Activated CD8-positive, alpha-beta memory T cell treated with anti-CD3 and anti-CD28 coated beads, Interleukin-2, amount 10 ng/mL, durations not matched to agents 7 days and 5 days (primary cell): ENCODE measurements around the gene SHROOM2. TPM values are rescaled to one million over a fixed set of nuclear protein-coding genes. Genes with fewer than 3 reads are reported as not detected.
"Not testable (repeated sequence)": the region's sequence is repeated elsewhere in the genome, so short reads cannot be mapped to it uniquely, and the experiment has no call there.

Source experiments
- ATAC-seq: fragments of 150-1000 bp; cut with Tn5 transposase; one replicate; pipeline ENCODE4 v1.10.0; 2021; ENCODE audit warnings: moderate library complexity
- CTCF ChIA-PET: fragments of 350-600 bp; sonication (Branson Sonifier 250); formaldehyde crosslinking; loops from one replicate; lab custom pipeline; 2021; ENCODE audit warnings: antibody characterized with exemption; lab: Charles Lee
- DNase-seq: peaks from one replicate; pipeline ENCODE4 v3.0.0-alpha.2; 2020
- H3K27ac Mint-ChIP-seq: one replicate; pipeline ENCODE4 v1.8.0; 2021; ENCODE audit warnings: mild to moderate bottlenecking, mixed read lengths
- H3K27me3 Mint-ChIP-seq: one replicate; pipeline ENCODE4 v1.8.0; 2021; ENCODE audit warnings: mixed read lengths
- H3K36me3 Mint-ChIP-seq: one replicate; pipeline ENCODE4 v1.8.0; 2021; ENCODE audit warnings: mild to moderate bottlenecking, mixed read lengths
- H3K4me1 Mint-ChIP-seq: one replicate; pipeline ENCODE4 v1.8.0; 2021; ENCODE audit warnings: mixed read lengths
- H3K4me3 Mint-ChIP-seq: one replicate; pipeline ENCODE4 v1.8.0; 2021; ENCODE audit warnings: mild to moderate bottlenecking, moderate library complexity, mixed read lengths
- H3K9me3 Mint-ChIP-seq: one replicate; pipeline ENCODE4 v1.8.0; 2022; ENCODE audit warnings: low read depth, mixed read lengths
- total RNA-seq, 2 experiments: library from RNA; stranded (reverse); gene quantifications; one replicate each; pipeline ENCODE4 v1.2.3, GENCODE V29; 2021

The SHROOM2 gene
- total RNA-seq, 2 experiments from 2014 or later, result not detected

- no peak overlapping the region for H3K4me3 Mint-ChIP-seq
- CTCF ChIA-PET, result no interaction called here
These were observed 71.6 kb downstream of the SHROOM2 start for GRCh38 chrX:9857575-9858474.

GRCh38 chrX:9858684-9859083 lies 72.5 kb downstream of the SHROOM2 start:
- H3K36me3 Mint-ChIP-seq, H3K4me3 Mint-ChIP-seq, H3K27ac Mint-ChIP-seq, H3K9me3 Mint-ChIP-seq, H3K4me1 Mint-ChIP-seq, ATAC-seq, DNase-seq, CTCF ChIA-PET: not testable (repeated sequence)
- peaks cover 28% of the 10 kb centered on the region for H3K27me3 Mint-ChIP-seq

More at GRCh38 chrX:9857575-9858474, 71.6 kb downstream of the SHROOM2 start:
- H3K9me3 Mint-ChIP-seq, result no peaks in the 10 kb centered on the region
- DNase-seq, result no peak
- H3K27me3 Mint-ChIP-seq, result peaks cover 31% of the 10 kb centered on the region
- peaks cover 7% of the 10 kb centered on the region for H3K4me1 Mint-ChIP-seq
- ATAC-seq, result no peak
- H3K27ac Mint-ChIP-seq, result no peak overlapping the region
- no peaks in the 10 kb centered on the region for H3K36me3 Mint-ChIP-seq

GRCh38 chrX:9859711-9860555 lies 73.7 kb downstream of the SHROOM2 start:
- Mint-ChIP-seq H3K36me3 (no peaks in the 10 kb centered on the region), H3K27me3 (peaks cover 22% of the 10 kb centered on the region), H3K4me3 (no peak overlapping the region)

GRCh38 chrX:9860826-9861225 lies 74.6 kb downstream of the SHROOM2 start:
- H3K9me3 Mint-ChIP-seq, result no peaks in the 10 kb centered on the region
- CTCF ChIA-PET, result no interaction called here
- H3K27ac Mint-ChIP-seq, result no peak overlapping the region
- DNase-seq (no peak), ATAC-seq (no peak)
- peaks cover 7% of the 10 kb centered on the region for H3K4me1 Mint-ChIP-seq
- no peaks in the 10 kb centered on the region for H3K36me3 Mint-ChIP-seq
- no peak overlapping the region for H3K4me3 Mint-ChIP-seq
- H3K27me3 Mint-ChIP-seq, result peaks cover 22% of the 10 kb centered on the region

More at GRCh38 chrX:9859711-9860555, 73.7 kb downstream of the SHROOM2 start:
- Mint-ChIP-seq H3K9me3 (no peaks in the 10 kb centered on the region), H3K4me1 (peaks cover 7% of the 10 kb centered on the region), H3K27ac (no peak overlapping the region)
- CTCF ChIA-PET, result no interaction called here
- no peak for DNase-seq
- no peak for ATAC-seq

GRCh38 chrX:9861711-9862110 lies 75.5 kb downstream of the SHROOM2 start:
- no peak overlapping the region for H3K4me3 Mint-ChIP-seq
- CTCF ChIA-PET, result no interaction called here
- no peak overlapping the region for H3K27ac Mint-ChIP-seq
- H3K4me1 Mint-ChIP-seq, result peaks cover 7% of the 10 kb centered on the region
- peaks cover 26% of the 10 kb centered on the region for H3K27me3 Mint-ChIP-seq
- ATAC-seq, result no peak
- no peaks in the 10 kb centered on the region for H3K36me3 Mint-ChIP-seq
- DNase-seq, result no peak
- no peaks in the 10 kb centered on the region for H3K9me3 Mint-ChIP-seq

- ATAC-seq, result no peak
- CTCF ChIA-PET, result no interaction called here
- Mint-ChIP-seq H3K27me3 (peaks cover 31% of the 10 kb centered on the region), H3K4me3 (no peak overlapping the region), H3K27ac (no peak overlapping the region), H3K36me3 (no peaks in the 10 kb centered on the region), H3K4me1 (peaks cover 7% of the 10 kb centered on the region), H3K9me3 (no peaks in the 10 kb centered on the region)
- no peak for DNase-seq
These were observed 76.3 kb downstream of the SHROOM2 start for GRCh38 chrX:9862525-9862924.

GRCh38 chrX:9862953-9863352 lies 76.7 kb downstream of the SHROOM2 start:
- no peak overlapping the region for H3K4me3 Mint-ChIP-seq
- ATAC-seq, result no peak
- CTCF ChIA-PET, result no interaction called here

GRCh38 chrX:9864011-9864410 lies 77.8 kb downstream of the SHROOM2 start:
- no peak for ATAC-seq
- no peak overlapping the region for H3K27ac Mint-ChIP-seq
- H3K27me3 Mint-ChIP-seq, result peaks cover 36% of the 10 kb centered on the region
- H3K4me3 Mint-ChIP-seq, result no peak overlapping the region
- CTCF ChIA-PET, result no interaction called here
- H3K4me1 Mint-ChIP-seq, result peaks cover 7% of the 10 kb centered on the region
- H3K9me3 Mint-ChIP-seq, result no peaks in the 10 kb centered on the region
- H3K36me3 Mint-ChIP-seq, result no peaks in the 10 kb centered on the region
- no peak for DNase-seq

More at GRCh38 chrX:9862953-9863352, 76.7 kb downstream of the SHROOM2 start:
- no peaks in the 10 kb centered on the region for H3K36me3 Mint-ChIP-seq
- DNase-seq, result no peak
- peaks cover 7% of the 10 kb centered on the region for H3K4me1 Mint-ChIP-seq
- no peak overlapping the region for H3K27ac Mint-ChIP-seq
- H3K27me3 Mint-ChIP-seq, result peaks cover 36% of the 10 kb centered on the region
- no peaks in the 10 kb centered on the region for H3K9me3 Mint-ChIP-seq

GRCh38 chrX:9865804-9866472 lies 79.7 kb downstream of the SHROOM2 start:
- CTCF ChIA-PET, result no interaction called here
- Mint-ChIP-seq H3K27ac (no peak overlapping the region), H3K9me3 (no peaks in the 10 kb centered on the region), H3K36me3 (no peaks in the 10 kb centered on the region), H3K27me3 (peaks cover 32% of the 10 kb centered on the region), H3K4me1 (no peaks in the 10 kb centered on the region), H3K4me3 (no peak overlapping the region)
- ATAC-seq (no peak), DNase-seq (no peak)

GRCh38 chrX:9866633-9867032 lies 80.4 kb downstream of the SHROOM2 start:
- CTCF ChIA-PET, result no interaction called here
- H3K9me3 Mint-ChIP-seq, result no peaks in the 10 kb centered on the region
- H3K36me3 Mint-ChIP-seq, result no peaks in the 10 kb centered on the region
- H3K4me1 Mint-ChIP-seq, result no peaks in the 10 kb centered on the region
- ATAC-seq (no peak), DNase-seq (no peak)
- peaks cover 28% of the 10 kb centered on the region for H3K27me3 Mint-ChIP-seq
- no peak overlapping the region for H3K4me3 Mint-ChIP-seq
- no peak overlapping the region for H3K27ac Mint-ChIP-seq

- ATAC-seq, result no peak
These were observed 81.0 kb downstream of the SHROOM2 start for GRCh38 chrX:9867226-9867625.

GRCh38 chrX:9867753-9868152 lies 81.5 kb downstream of the SHROOM2 start:
- DNase-seq (no peak), ATAC-seq (no peak)
- CTCF ChIA-PET, result no interaction called here
- no peaks in the 10 kb centered on the region for H3K4me1 Mint-ChIP-seq
- no peaks in the 10 kb centered on the region for H3K36me3 Mint-ChIP-seq
- no peak overlapping the region for H3K27ac Mint-ChIP-seq
- no peak overlapping the region for H3K4me3 Mint-ChIP-seq
- H3K27me3 Mint-ChIP-seq, result peaks cover 28% of the 10 kb centered on the region
- no peaks in the 10 kb centered on the region for H3K9me3 Mint-ChIP-seq

More at GRCh38 chrX:9867226-9867625, 81.0 kb downstream of the SHROOM2 start:
- H3K9me3 Mint-ChIP-seq, result no peaks in the 10 kb centered on the region
- CTCF ChIA-PET, result no interaction called here
- H3K36me3 Mint-ChIP-seq, result no peaks in the 10 kb centered on the region
- no peak for DNase-seq
- H3K4me1 Mint-ChIP-seq, result no peaks in the 10 kb centered on the region
- no peak overlapping the region for H3K27ac Mint-ChIP-seq
- H3K27me3 Mint-ChIP-seq, result peaks cover 23% of the 10 kb centered on the region
- no peak overlapping the region for H3K4me3 Mint-ChIP-seq

GRCh38 chrX:9871701-9872268 lies 85.6 kb downstream of the SHROOM2 start:
- Mint-ChIP-seq H3K27ac (no peak overlapping the region), H3K27me3 (peaks cover 33% of the 10 kb centered on the region)
- CTCF ChIA-PET, result no interaction called here

More at GRCh38 chrX:9871701-9872268, 85.6 kb downstream of the SHROOM2 start:
- DNase-seq, result no peak
- Mint-ChIP-seq H3K9me3 (no peaks in the 10 kb centered on the region), H3K36me3 (no peaks in the 10 kb centered on the region), H3K4me1 (peaks cover 2% of the 10 kb centered on the region), H3K4me3 (no peak overlapping the region)
- no peak for ATAC-seq
